Astrocyte of the cerebellum (primary cell): ENCODE results near the gene ATOSB.

Source experiments
- DNase-seq: peaks from one replicate; pipeline ENCODE4 v3.0.0-alpha.2; 2011; ENCODE audit warnings: low read depth
- H3K4me3 ChIP-seq: 2 replicates; pipeline ENCODE4 v1.5.1; 2011; ENCODE audit warnings: mild to moderate bottlenecking, low read depth, low read length, moderate library complexity
- in situ Hi-C: cut with HindIII; loops from 2 replicates; pipeline ENCODE4 v1.10.0; 2017; ENCODE audit warnings: low sequenced_read_pairs
- TF ChIP-seq, protein P1 (sequence below): IDR thresholded peaks from 2 replicates; pipeline ENCODE4 v1.5.1; 2012; ENCODE audit warnings: low read length, low read depth, moderate library complexity, mild to moderate bottlenecking; ENCODE audit errors: missing control alignments

ATOSB gene

DNA sequence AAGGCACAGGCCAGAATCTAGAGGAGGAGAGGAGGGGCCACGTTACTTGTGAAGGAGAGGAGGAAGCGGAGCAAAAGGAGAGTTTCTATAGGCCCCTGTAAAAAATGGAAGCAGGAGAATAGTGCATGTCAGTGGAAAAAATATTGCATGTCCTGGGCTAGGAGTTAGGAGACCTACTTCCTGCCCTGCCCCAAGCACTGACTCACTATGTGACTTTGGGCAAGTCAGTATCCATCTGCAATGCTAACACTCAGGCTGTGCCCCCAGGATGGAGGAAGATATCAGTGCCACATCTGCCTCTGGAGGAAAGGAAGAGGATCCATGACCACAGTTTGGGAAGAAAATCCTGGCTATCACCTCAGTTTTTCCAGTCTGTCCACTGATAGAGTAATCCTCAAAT lies 26.2 kb downstream of the ATOSB start:
- in situ Hi-C loops = no loop called here
- DNase-seq = no peak
- TF ChIP-seq, protein P1, sequence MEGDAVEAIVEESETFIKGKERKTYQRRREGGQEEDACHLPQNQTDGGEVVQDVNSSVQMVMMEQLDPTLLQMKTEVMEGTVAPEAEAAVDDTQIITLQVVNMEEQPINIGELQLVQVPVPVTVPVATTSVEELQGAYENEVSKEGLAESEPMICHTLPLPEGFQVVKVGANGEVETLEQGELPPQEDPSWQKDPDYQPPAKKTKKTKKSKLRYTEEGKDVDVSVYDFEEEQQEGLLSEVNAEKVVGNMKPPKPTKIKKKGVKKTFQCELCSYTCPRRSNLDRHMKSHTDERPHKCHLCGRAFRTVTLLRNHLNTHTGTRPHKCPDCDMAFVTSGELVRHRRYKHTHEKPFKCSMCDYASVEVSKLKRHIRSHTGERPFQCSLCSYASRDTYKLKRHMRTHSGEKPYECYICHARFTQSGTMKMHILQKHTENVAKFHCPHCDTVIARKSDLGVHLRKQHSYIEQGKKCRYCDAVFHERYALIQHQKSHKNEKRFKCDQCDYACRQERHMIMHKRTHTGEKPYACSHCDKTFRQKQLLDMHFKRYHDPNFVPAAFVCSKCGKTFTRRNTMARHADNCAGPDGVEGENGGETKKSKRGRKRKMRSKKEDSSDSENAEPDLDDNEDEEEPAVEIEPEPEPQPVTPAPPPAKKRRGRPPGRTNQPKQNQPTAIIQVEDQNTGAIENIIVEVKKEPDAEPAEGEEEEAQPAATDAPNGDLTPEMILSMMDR = no peak
- H3K4me3 ChIP-seq = no peak overlapping the region

DNA sequence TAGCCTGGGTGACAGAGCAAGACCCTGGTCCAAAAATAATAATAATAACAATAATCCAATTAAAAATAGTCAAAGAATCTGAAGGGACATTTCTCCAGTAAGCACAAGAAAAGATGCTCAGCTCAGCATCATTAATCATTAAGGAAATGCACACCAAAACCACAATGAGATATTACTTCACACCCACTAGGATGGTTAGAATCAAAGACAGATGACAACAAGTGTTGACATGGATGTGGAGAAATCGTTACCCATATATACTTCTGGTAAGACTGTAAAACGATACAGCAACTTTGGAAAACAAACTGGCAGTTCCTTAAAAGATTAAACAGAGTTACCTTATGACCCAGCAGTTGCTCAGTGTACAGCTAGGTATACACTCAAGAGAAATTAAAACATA lies 30.6 kb downstream of the ATOSB start:
- TF ChIP-seq, protein P1 = no peak
- DNase-seq = no peak
- in situ Hi-C loops = no loop called here
- no peak overlapping the region for H3K4me3 ChIP-seq

DNA sequence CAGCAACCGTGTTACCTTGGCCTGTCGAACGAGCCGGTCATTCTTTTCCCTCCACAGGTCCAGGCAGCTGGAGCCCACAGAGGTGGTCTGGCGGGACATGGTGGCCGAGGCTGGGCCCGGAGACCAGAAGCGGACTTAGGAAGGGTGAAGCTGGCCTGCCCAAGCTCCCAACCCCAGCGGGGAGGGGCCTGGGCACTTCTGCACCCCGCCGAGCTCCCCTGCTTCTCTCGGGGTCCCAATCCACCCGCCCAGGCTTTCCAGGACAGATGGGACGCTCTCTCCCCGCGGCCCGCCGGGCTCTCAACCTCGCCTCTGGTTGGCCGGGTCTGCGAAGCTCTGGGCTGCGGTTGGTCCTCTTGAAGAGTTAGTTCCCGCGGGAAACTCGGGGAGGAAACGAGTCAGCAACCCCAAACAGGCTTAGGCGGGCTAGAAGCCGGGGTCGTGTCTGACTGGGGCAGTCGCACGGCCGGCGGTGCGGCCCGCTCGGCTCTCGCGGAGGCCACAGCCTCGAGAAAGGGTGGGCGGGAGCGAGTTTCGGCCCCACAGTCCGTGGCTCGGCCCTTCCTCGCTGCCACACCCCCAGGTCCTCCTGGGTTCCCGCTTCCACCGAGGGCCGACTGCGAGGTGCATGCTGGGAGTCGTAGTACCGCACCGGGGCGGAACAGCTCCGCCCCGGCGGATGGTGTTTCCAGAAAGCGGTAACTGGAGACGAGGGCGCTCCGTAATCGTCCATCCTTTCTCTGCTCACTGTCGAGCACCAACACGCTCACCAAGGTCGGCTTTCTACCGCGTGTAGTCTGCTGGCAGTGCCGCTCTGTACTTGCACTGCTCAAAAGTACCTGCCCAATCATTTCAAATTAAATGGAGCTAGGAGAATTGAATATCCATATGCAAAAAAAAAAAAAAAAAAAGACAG lies 36.0 kb downstream of the ATOSB start, which contains the start of gene FANCG:
TSS of gene FANCG (minus strand) at position 517 of the 916 bp plus-strand sequence. CDS start at position 99, 418 bp downstream.
- TF ChIP-seq, protein P1 = no peak
- in situ Hi-C loops = no loop called here
- DNase-seq = peak; percentile 78
- peak within 1 kb of the TSS; percentile 65 for H3K4me3 ChIP-seq

DNA sequence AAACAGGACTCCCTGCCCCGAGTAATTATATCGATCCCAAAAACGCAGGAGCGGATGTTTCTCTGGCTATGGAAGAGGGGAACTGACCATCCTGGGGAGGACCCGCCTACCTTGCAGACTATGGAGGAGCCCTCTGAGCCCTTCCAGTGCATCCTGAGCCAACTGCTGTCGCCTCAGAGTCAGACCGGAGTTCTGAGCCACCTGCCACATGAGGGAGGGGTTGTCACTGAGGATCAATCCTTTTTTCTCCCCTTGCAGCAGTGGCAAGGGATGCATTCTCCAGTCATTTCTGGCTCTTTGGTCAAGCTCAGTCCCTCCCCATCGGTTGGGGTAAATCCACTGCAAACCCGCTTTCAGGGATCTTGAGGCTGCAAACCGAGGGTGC lies 36.6 kb downstream of the ATOSB start:
- in situ Hi-C loops = no loop called here
- H3K4me3 ChIP-seq = peak overlapping the region; percentile 65
- no peak for DNase-seq

DNA sequence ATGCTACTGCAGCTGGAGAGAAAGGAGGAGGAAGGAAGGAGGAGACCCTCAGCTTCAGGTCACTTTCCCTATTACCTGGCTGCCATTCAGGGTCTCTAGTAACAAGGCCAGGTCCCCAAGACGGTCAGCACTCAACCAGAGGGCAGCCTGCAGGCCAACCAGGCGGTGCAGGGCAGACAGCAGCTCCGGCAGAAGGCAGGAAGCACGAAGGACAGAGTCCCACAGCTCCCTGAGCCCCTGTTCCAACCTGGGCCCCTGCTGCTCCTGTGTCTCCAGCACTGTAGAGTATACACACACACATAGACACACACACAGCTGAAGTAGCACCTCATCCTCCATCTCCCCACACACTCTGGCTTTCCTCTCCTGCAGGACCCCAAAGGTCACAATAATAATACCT lies 37.6 kb downstream of the ATOSB start:
- TF ChIP-seq, protein P1 = no peak
- DNase-seq = no peak
- peak overlapping the region; percentile 65 for H3K4me3 ChIP-seq
- in situ Hi-C loops = no loop called here

More for the DNA sequence above, 36.6 kb downstream of the ATOSB start:
- TF ChIP-seq, protein P1 = no peak

DNA sequence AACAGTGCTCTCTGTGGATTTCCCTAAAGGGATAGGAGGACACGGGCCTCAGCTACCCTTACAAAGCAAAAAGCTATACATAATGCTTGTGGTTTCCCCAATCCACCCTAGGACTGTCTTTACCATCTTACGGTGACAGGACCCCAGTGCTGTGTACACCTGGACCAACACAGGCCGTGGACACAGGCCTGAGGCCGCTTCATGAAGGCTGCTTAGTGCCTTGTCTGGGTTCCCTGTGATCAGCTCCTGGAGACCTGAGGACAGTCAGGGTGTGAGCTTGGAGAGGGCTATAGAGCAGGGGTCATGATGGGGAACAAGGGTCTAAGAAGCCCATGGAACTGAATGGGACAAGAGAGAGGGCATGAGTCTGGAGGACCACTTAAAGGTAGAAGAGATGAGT lies 38.8 kb downstream of the ATOSB start:
- TF ChIP-seq, protein P1 = no peak
- in situ Hi-C loops = no loop called here

More for the DNA sequence above, 38.8 kb downstream of the ATOSB start:
- no peak overlapping the region for H3K4me3 ChIP-seq
- no peak for DNase-seq
